CD4-positive, alpha-beta memory T cell (primary cell): ENCODE data around the gene FAM81A. TPM values are rescaled to one million over a fixed set of nuclear protein-coding genes. Genes with fewer than 3 reads are reported as not detected.

Experiments used
- CTCF ChIA-PET: fragments of 350-600 bp; sonication (Branson Sonifier 250); formaldehyde crosslinking; loops from one replicate; lab custom pipeline; 2021; ENCODE audit warnings: inconsistent platforms; ENCODE audit not compliant: partially characterized antibody; lab: Charles Lee
- POLR2A ChIA-PET: fragments of 350-600 bp; sonication (Branson Sonifier 250); formaldehyde crosslinking; loops from one replicate; lab custom pipeline; 2021; ENCODE audit not compliant: partially characterized antibody; lab: Charles Lee
- DNase-seq, 5 donors: peaks; one replicate each; pipeline versions ENCODE4 v3.0.0 to v3.0.0-alpha.2; 2020 to 2022; ENCODE audit warnings: mixed read lengths in 1 of 5
- H3K27ac ChIP-seq: one replicate; pipeline ENCODE4 v1.7.0; 2013; ENCODE audit warnings: low read depth, low read length
- H3K27me3 ChIP-seq: 2 replicates; pipeline ENCODE4 v1.7.0; 2013; ENCODE audit warnings: mild to moderate bottlenecking, low read length, moderate library complexity; ENCODE audit not compliant: insufficient read depth
- H3K36me3 ChIP-seq: 2 replicates; pipeline ENCODE4 v1.7.0; 2013; ENCODE audit warnings: mild to moderate bottlenecking, low read length, moderate library complexity; ENCODE audit not compliant: insufficient read depth
- H3K4me1 ChIP-seq: 2 replicates; pipeline ENCODE4 v1.7.0; 2013; ENCODE audit warnings: mild to moderate bottlenecking, low read length, moderate library complexity; ENCODE audit not compliant: insufficient read depth
- H3K4me3 ChIP-seq, 2 donors: one replicate each; pipeline ENCODE4 v1.7.0; 2013; ENCODE audit warnings: low read length in 2 of 2, mild to moderate bottlenecking in 1 of 2
- H3K9me3 ChIP-seq, 2 donors: one replicate each; pipeline ENCODE4 v1.7.0; 2013; ENCODE audit warnings: low read length in 2 of 2, control low read depth in 1 of 2; ENCODE audit not compliant: control insufficient read depth in 1 of 2
- H3K27ac Mint-ChIP-seq, 7 donors: one replicate each; pipeline ENCODE4 v1.8.0; 2020 to 2021; ENCODE audit warnings: mixed read lengths in 7 of 7, mild to moderate bottlenecking in 6 of 7, inconsistent platforms in 3 of 7, moderate library complexity in 3 of 7
- H3K27me3 Mint-ChIP-seq, 2 donors: one replicate each; pipeline ENCODE4 v1.8.0; 2020 to 2021; ENCODE audit warnings: mixed read lengths in 2 of 2
- H3K36me3 Mint-ChIP-seq, 2 donors: one replicate each; pipeline ENCODE4 v1.8.0; 2020 to 2021; ENCODE audit warnings: mixed read lengths in 2 of 2, inconsistent platforms in 1 of 2, mild to moderate bottlenecking in 1 of 2
- H3K4me1 Mint-ChIP-seq, 4 donors: one replicate each; pipeline ENCODE4 v1.8.0; 2020 to 2021; ENCODE audit warnings: mixed read lengths in 4 of 4, mild to moderate bottlenecking in 1 of 4
- H3K4me3 Mint-ChIP-seq, 8 donors: one replicate each; pipeline ENCODE4 v1.8.0; 2020 to 2021; ENCODE audit warnings: mixed read lengths in 8 of 8, mild to moderate bottlenecking in 7 of 8, moderate library complexity in 6 of 8, inconsistent platforms in 3 of 8
- H3K9me3 Mint-ChIP-seq, 8 donors: one replicate each; pipeline ENCODE4 v1.8.0; 2020 to 2021; ENCODE audit warnings: mixed read lengths in 8 of 8, mild to moderate bottlenecking in 5 of 8, inconsistent platforms in 3 of 8, moderate library complexity in 1 of 8
- intact Hi-C: fragments of 100-400 bp; cut with micrococcal nuclease; formaldehyde crosslinking; loops from one replicate; pipeline ENCODE4 v1.15.1; 2023
- polyA plus RNA-seq, 2 donors: library from polyadenylated mRNA; unstranded; fragments of 300-500 nt; fragmentation: Illumina TruSeq; gene quantifications; one replicate each; pipeline ENCODE4 v1.2.3, GENCODE V29; 2021
- total RNA-seq, 2 experiments: library from RNA; stranded (reverse); gene quantifications; one replicate each; pipeline ENCODE4 v1.2.3, GENCODE V29; 2021

Gene FAM81A
- total and polyA plus RNA-seq, 4 experiments from 2014 or later, result not detected

- Mint-ChIP-seq H3K4me3 (no peak overlapping the region), H3K27me3 (peaks cover 2 to 6% of the 10 kb centered on the region in 2 donors), H3K27ac (no peak overlapping the region), H3K36me3 (no peaks in the 10 kb centered on the region), H3K4me1 (peaks cover 0 to 3% (median 0%) of the 10 kb centered on the region in 4 donors), H3K9me3 (no peaks in the 10 kb centered on the region)
- Histone ChIP-seq H3K4me3 (no peak overlapping the region), H3K9me3 (no peaks in the 10 kb centered on the region), H3K27me3 (no peaks in the 10 kb centered on the region), H3K36me3 (no peaks in the 10 kb centered on the region), H3K27ac (no peak overlapping the region), H3K4me1 (no peaks in the 10 kb centered on the region)
- intact Hi-C loops, result no loop called here
- POLR2A ChIA-PET, result no interaction called here
- CTCF ChIA-PET, result interaction anchor here (0.9 to 1.5 kb wide), 3 partner anchors 23 to 30 kb away, joined by 3 to 5 read pairs (median 3); no protein-coding TSS in a partner anchor
- no peak for DNase-seq
Measured at GRCh38 chr15:59558851-59559250, 120.9 kb downstream of the FAM81A start.

GRCh38 chr15:59561547-59561946 is 123.6 kb downstream of the FAM81A start:
- no peak for DNase-seq
- peaks cover 0 to 3% (median 0%) of the 10 kb centered on the region in 4 donors for H3K4me1 Mint-ChIP-seq
- H3K4me3 Mint-ChIP-seq, result no peak overlapping the region
- Histone ChIP-seq H3K27ac (no peak overlapping the region), H3K27me3 (no peaks in the 10 kb centered on the region), H3K4me3 (no peak overlapping the region), H3K9me3 (no peaks in the 10 kb centered on the region), H3K36me3 (no peaks in the 10 kb centered on the region), H3K4me1 (no peaks in the 10 kb centered on the region)
- no peaks in the 10 kb centered on the region for H3K36me3 Mint-ChIP-seq
- intact Hi-C loops, result no loop called here
- peaks cover 0 to 4% (median 0%) of the 10 kb centered on the region in 8 donors for H3K9me3 Mint-ChIP-seq
- H3K27ac Mint-ChIP-seq, result no peak overlapping the region
- H3K27me3 Mint-ChIP-seq, result peaks cover 3% of the 10 kb centered on the region in 2 donors
- CTCF ChIA-PET, result interaction anchor here (0.6 kb wide), 1 partner anchor 26 kb away, joined by 3 read pairs; no protein-coding TSS in a partner anchor
- POLR2A ChIA-PET, result no interaction called here

GRCh38 chr15:59562448-59563186 is 124.6 kb downstream of the FAM81A start:
- H3K36me3 Mint-ChIP-seq, result no peaks in the 10 kb centered on the region
- H3K4me1 Mint-ChIP-seq, result peaks cover 0 to 3% (median 0%) of the 10 kb centered on the region in 4 donors
- H3K27me3 ChIP-seq, result no peaks in the 10 kb centered on the region
- DNase-seq, result no peak
- H3K4me3 ChIP-seq, result no peak overlapping the region
- peaks cover 0 to 4% (median 0%) of the 10 kb centered on the region in 8 donors for H3K9me3 Mint-ChIP-seq
- H3K27ac ChIP-seq, result no peak overlapping the region
- intact Hi-C loops, result no loop called here
- CTCF ChIA-PET, result no interaction called here
- no peaks in the 10 kb centered on the region for H3K36me3 ChIP-seq
- POLR2A ChIA-PET, result no interaction called here
- no peak overlapping the region for H3K27ac Mint-ChIP-seq
- H3K9me3 ChIP-seq, result no peaks in the 10 kb centered on the region
- peaks cover 3% of the 10 kb centered on the region in 2 donors for H3K27me3 Mint-ChIP-seq
- no peak overlapping the region for H3K4me3 Mint-ChIP-seq
- no peaks in the 10 kb centered on the region for H3K4me1 ChIP-seq

- peaks cover 3% of the 10 kb centered on the region in 2 donors for H3K27me3 Mint-ChIP-seq
- ChIA-PET CTCF (no interaction called here), POLR2A (no interaction called here)
- no peaks in the 10 kb centered on the region for H3K36me3 Mint-ChIP-seq
- intact Hi-C loops, result no loop called here
- Histone ChIP-seq H3K4me1 (no peaks in the 10 kb centered on the region), H3K4me3 (no peak overlapping the region), H3K27ac (no peak overlapping the region), H3K36me3 (no peaks in the 10 kb centered on the region), H3K9me3 (no peaks in the 10 kb centered on the region), H3K27me3 (no peaks in the 10 kb centered on the region)
- H3K4me3 Mint-ChIP-seq, result no peak overlapping the region
- no peak for DNase-seq
- no peaks in the 10 kb centered on the region for H3K4me1 Mint-ChIP-seq
- no peak overlapping the region for H3K27ac Mint-ChIP-seq
- H3K9me3 Mint-ChIP-seq, result peaks cover 0 to 4% (median 0%) of the 10 kb centered on the region in 8 donors
Measured at GRCh38 chr15:59565299-59565698, 127.3 kb downstream of the FAM81A start.

- ChIA-PET POLR2A (no interaction called here), CTCF (no interaction called here)
- H3K4me1 ChIP-seq, result no peaks in the 10 kb centered on the region
- H3K9me3 ChIP-seq, result no peaks in the 10 kb centered on the region
- intact Hi-C loops, result no loop called here
- H3K27me3 ChIP-seq, result no peaks in the 10 kb centered on the region
- no peak overlapping the region for H3K27ac ChIP-seq
- Mint-ChIP-seq H3K4me3 (no peak overlapping the region), H3K9me3 (peaks cover 0 to 4% (median 0%) of the 10 kb centered on the region in 8 donors), H3K27ac (no peak overlapping the region), H3K36me3 (no peaks in the 10 kb centered on the region), H3K27me3 (peaks cover 1 to 6% of the 10 kb centered on the region in 2 donors), H3K4me1 (no peaks in the 10 kb centered on the region)
- H3K36me3 ChIP-seq, result no peaks in the 10 kb centered on the region
- H3K4me3 ChIP-seq, result no peak overlapping the region
- no peak for DNase-seq
Measured at GRCh38 chr15:59567324-59567723, 129.3 kb downstream of the FAM81A start.

- Histone ChIP-seq H3K9me3 (no peaks in the 10 kb centered on the region), H3K27ac (no peak overlapping the region), H3K27me3 (no peaks in the 10 kb centered on the region), H3K4me3 (no peak overlapping the region), H3K36me3 (no peaks in the 10 kb centered on the region), H3K4me1 (no peaks in the 10 kb centered on the region)
- H3K4me3 Mint-ChIP-seq, result no peak overlapping the region
- peaks cover 4 to 9% of the 10 kb centered on the region in 2 donors for H3K27me3 Mint-ChIP-seq
- H3K36me3 Mint-ChIP-seq, result no peaks in the 10 kb centered on the region
- peaks cover 0 to 4% (median 0%) of the 10 kb centered on the region in 8 donors for H3K9me3 Mint-ChIP-seq
- no peak overlapping the region for H3K27ac Mint-ChIP-seq
- H3K4me1 Mint-ChIP-seq, result no peaks in the 10 kb centered on the region
- DNase-seq, result no peak
- ChIA-PET CTCF (no interaction called here), POLR2A (no interaction called here)
- intact Hi-C loops, result no loop called here
Measured at GRCh38 chr15:59569477-59569876, 131.5 kb downstream of the FAM81A start.

- no peaks in the 10 kb centered on the region for H3K36me3 ChIP-seq
- Mint-ChIP-seq H3K36me3 (no peaks in the 10 kb centered on the region), H3K4me3 (no peak overlapping the region), H3K27ac (peak overlapping the region in 1 of 7 donors; percentile 29), H3K9me3 (peaks cover 0 to 4% (median 0%) of the 10 kb centered on the region in 8 donors), H3K4me1 (no peaks in the 10 kb centered on the region), H3K27me3 (peaks cover 4 to 8% of the 10 kb centered on the region in 2 donors)
- H3K4me3 ChIP-seq, result no peak overlapping the region
- no peak overlapping the region for H3K27ac ChIP-seq
- CTCF ChIA-PET, result no interaction called here
- intact Hi-C loops, result no loop called here
- no peaks in the 10 kb centered on the region for H3K4me1 ChIP-seq
- H3K27me3 ChIP-seq, result no peaks in the 10 kb centered on the region
- POLR2A ChIA-PET, result no interaction called here
- DNase-seq, result no peak
- H3K9me3 ChIP-seq, result no peaks in the 10 kb centered on the region
Measured at GRCh38 chr15:59570315-59570714, 132.3 kb downstream of the FAM81A start.
